ENCODE data around the gene ULBP1.
"Not testable (repeated sequence)": the region's sequence is repeated elsewhere in the genome, so short reads cannot be mapped to it uniquely, and the experiment has no call there.

The ULBP1 gene

DNA sequence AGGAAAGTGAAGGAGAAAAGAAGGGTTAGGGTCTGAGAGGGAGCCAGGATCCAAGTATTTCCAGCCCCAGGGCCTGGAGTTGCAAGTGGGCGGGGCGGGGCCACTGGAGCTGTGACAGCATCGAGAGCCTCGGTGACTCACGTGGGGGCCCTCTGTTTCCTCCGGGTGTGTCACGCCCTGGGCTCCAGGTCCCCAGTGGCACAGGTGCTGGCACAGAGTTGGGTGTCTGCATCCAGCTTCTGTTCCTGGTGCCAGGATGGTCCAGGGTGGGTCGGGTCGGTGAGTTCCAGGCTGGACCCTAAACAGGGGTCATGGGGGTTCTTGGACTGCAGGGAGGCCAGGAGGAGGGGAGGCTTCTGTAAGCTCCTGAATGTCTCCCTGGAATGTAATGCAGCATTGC lies 44.8 kb downstream of the ULBP1 start:
- peaks cover 19% of the 10 kb centered on the region for H3K4me1 Mint-ChIP-seq (ENCODE audit: low read depth)
- H3K27ac Mint-ChIP-seq, result no peak overlapping the region
- no peak overlapping the region for H3K4me3 Mint-ChIP-seq
- no peaks in the 10 kb centered on the region for H3K9me3 Mint-ChIP-seq (ENCODE audit: low read depth)
- no peaks in the 10 kb centered on the region for H3K36me3 Mint-ChIP-seq
- peaks cover 31% of the 10 kb centered on the region for H3K27me3 Mint-ChIP-seq

DNA sequence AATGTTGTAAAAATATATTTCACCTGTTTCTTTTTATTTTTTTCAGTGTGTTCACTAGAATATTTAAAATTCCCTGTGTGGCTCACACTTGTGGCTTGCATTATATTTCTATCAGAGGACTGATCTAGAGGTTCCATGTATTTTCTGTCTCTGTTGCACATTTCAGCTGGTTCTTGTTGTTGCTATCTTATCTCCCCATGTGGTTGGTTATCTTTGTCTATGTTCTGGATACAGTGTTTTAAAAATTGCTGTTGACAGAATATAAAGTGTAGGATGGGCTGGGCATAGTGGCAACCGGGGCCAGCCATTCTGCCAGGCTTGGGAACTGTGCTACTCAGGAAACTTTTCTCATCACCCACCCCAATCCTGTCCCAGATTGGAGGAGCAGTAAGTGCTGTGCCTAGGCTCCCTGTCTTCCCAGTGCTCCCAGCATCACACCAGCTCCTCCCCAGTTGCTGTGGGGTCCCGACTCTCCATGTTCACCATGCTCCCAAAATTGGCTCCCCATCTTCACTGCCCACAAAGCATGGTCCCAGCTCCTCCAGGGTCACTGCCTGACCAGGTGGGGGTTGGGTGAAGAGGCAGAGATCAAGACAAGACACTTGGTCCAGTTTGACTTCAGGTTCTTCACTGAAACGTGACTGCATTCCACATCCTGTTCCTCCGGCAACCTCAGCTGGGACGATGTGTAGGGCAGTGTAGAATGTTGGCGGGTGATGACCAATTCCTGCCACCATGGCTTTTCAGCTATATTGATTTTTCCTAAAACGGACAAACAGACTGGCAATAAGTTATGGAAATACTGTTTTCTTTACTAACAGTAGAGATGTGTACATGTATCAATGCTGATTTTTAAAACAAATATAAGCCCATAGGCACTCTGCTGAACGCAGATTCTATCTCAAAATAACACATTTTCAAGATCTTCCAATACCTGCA lies 49.4 kb downstream of the ULBP1 start:
- not testable (repeated sequence) for H3K27ac Mint-ChIP-seq; H3K36me3 Mint-ChIP-seq; H3K9me3 Mint-ChIP-seq (ENCODE audit: low read depth); H3K4me3 Mint-ChIP-seq
- Mint-ChIP-seq H3K27me3 (peaks cover 57% of the 10 kb centered on the region), H3K4me1 (ENCODE audit: low read depth) (peaks cover 16% of the 10 kb centered on the region)

DNA sequence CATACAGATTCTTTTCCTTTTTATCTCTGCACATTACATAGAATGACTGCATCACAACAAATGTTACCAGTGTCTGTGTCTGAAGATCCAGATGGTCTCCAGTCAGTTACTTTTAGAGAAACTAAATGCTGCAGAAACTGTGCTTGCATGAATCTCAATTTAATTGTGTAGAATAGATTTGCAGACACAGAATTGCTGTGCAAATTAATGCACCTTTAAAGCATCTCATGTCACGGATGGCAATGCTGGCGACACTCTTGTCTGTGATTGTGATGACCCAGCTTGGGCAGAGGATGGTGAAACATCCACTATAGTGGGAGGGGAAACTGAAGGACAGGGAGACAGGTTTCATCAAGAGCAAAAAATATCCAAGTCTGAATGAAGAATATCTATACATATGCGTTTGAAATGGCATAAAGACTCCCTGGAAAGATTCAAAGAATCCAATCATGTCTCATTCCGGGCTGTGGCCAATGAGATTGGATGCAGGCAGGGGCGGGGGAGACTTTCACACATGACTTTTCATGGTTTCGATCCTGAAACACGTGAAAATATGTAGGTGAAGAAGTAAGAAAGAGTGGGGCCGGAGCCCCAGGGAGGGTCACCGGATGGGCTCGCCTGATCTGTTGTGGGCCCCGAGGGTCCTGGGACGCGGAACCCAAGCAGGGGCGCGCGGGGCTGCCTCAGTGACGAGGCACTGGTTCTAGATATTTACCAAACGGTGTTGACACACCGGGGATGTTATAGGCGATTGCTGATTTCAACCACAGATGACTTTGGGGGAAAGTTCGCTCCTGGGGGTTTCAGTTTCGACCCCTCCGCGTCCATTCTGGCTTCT lies 50.3 kb downstream of the ULBP1 start:
- Mint-ChIP-seq H3K27me3 (peaks cover 57% of the 10 kb centered on the region), H3K4me1 (ENCODE audit: low read depth) (peaks cover 16% of the 10 kb centered on the region), H3K4me3 (peak overlapping the region; percentile 60)
- H3K27ac Mint-ChIP-seq; H3K9me3 Mint-ChIP-seq (ENCODE audit: low read depth); H3K36me3 Mint-ChIP-seq: not testable (repeated sequence)

GRCh38 chr6:150014623-150015280 lies 51.0 kb downstream of the ULBP1 start:
- not testable (repeated sequence) for H3K4me3 Mint-ChIP-seq; H3K36me3 Mint-ChIP-seq; H3K27ac Mint-ChIP-seq; H3K9me3 Mint-ChIP-seq (ENCODE audit: low read depth)
- Mint-ChIP-seq H3K27me3 (peaks cover 57% of the 10 kb centered on the region), H3K4me1 (ENCODE audit: low read depth) (peaks cover 16% of the 10 kb centered on the region)

DNA sequence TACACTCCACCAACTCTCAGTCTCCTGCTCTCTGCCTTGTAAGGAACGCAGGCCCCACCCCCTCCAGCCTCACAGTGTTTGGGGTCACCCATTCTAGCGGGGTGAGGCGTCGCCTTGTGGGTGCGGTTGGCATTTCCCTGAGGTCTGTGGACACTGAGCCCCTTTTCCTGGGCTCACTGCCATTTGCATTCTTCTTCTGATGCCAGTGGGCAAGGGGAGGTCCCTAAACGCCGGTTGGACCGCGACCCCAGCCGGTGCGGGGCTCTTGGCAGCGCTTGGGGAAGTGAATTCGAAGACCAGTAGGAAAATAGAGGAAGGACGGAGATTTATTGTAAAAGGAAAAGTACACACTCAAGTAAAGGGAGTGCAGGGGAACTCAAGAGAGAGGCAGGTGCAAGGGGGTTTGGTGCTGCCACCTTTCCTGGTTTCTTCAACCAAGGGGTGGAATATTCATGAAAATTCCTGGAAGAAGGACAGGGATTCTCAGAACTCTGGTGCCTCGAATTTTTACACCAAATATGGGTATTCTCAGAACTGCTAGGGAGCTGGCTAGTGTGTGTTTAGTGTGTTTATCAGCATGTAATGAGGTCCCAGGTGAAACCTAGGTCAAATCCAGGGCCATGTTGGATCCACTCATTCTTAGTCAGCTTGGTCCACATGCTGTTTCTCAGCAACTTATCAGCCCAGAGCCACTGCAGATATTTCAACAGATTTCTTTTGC lies 51.7 kb downstream of the ULBP1 start:
- H3K4me3 Mint-ChIP-seq; H3K9me3 Mint-ChIP-seq (ENCODE audit: low read depth); H3K27ac Mint-ChIP-seq; H3K36me3 Mint-ChIP-seq: not testable (repeated sequence)
- Mint-ChIP-seq H3K4me1 (ENCODE audit: low read depth) (peaks cover 16% of the 10 kb centered on the region), H3K27me3 (peaks cover 51% of the 10 kb centered on the region)

- Mint-ChIP-seq H3K27me3 (peaks cover 51% of the 10 kb centered on the region), H3K27ac (no peak overlapping the region), H3K4me1 (ENCODE audit: low read depth) (peaks cover 16% of the 10 kb centered on the region), H3K4me3 (no peak overlapping the region), H3K36me3 (no peaks in the 10 kb centered on the region), H3K9me3 (ENCODE audit: low read depth) (no peaks in the 10 kb centered on the region)
These were observed 52.8 kb downstream of the ULBP1 start for GRCh38 chr6:150016324-150017185.

GRCh38 chr6:150017186-150017521 lies 53.4 kb downstream of the ULBP1 start:
- H3K4me3 Mint-ChIP-seq, result not testable (repeated sequence)

GRCh38 chr6:150018846-150019580 lies 55.3 kb downstream of the ULBP1 start:
- Mint-ChIP-seq H3K27me3 (peaks cover 36% of the 10 kb centered on the region), H3K4me1 (ENCODE audit: low read depth) (peaks cover 12% of the 10 kb centered on the region), H3K27ac (no peak overlapping the region), H3K4me3 (no peak overlapping the region), H3K36me3 (no peaks in the 10 kb centered on the region), H3K9me3 (ENCODE audit: low read depth) (no peaks in the 10 kb centered on the region)

More at GRCh38 chr6:150017186-150017521, 53.4 kb downstream of the ULBP1 start:
- not testable (repeated sequence) for H3K27ac Mint-ChIP-seq; H3K36me3 Mint-ChIP-seq; H3K9me3 Mint-ChIP-seq (ENCODE audit: low read depth)
- Mint-ChIP-seq H3K4me1 (ENCODE audit: low read depth) (peaks cover 16% of the 10 kb centered on the region), H3K27me3 (peaks cover 48% of the 10 kb centered on the region)

GRCh38 chr6:150021870-150022269 lies 58.1 kb downstream of the ULBP1 start:
- not testable (repeated sequence) for H3K4me3 Mint-ChIP-seq; H3K36me3 Mint-ChIP-seq; H3K9me3 Mint-ChIP-seq (ENCODE audit: low read depth); H3K27ac Mint-ChIP-seq; H3K4me1 Mint-ChIP-seq (ENCODE audit: low read depth)
- peaks cover 33% of the 10 kb centered on the region for H3K27me3 Mint-ChIP-seq
